Measurements from ENCODE around the gene TMEM170B.

Gene TMEM170B

DNA sequence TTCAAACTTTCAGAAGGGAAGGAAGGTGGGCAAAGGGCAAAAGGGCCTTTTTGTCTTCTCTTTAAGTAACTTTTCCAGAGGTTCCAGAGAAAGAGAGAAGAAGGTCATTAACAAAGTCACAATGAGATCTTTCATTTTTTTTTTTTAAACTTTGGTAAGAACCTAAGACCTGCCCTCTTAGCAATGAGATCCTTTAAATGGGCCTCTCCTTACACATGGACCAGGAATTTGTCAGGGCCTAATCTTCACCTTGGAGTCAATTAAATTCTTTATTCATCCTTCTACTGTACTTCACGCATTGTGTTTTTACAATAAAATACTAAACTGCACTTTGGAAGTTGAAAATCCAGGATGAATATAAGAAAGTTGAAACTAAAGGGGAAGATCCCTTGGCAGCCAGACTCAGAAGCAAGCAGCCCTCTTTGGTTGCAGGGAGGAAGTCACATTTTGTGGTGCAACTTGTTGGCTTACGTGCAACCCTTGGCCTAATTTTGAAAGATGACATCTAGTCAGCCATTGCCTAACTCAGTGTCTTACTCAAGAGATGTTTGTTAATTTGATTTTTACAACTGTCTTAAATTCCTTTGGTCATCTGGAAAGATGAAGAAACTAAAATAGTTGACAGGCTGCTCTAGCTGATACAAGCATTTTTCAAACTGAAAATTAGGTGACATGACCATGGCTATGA is 11.9 kb upstream of the TMEM170B start:
- no peak for DNase-seq
- no peak overlapping the region for H2AFZ ChIP-seq (ENCODE audit: low read length)

DNA sequence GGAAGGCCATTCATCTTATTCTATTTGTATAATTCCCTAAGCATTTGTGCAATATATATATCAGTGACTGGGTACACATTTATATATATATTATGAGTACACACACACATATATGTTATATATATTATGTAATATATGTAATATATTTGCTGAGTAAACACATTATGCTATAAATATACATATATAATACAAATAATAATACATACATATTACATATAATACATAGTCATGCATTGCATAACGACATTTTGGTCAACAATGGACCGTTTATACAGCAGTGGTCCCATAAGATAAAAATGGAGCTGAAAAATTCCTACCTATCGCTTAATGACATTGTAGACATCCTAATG is 11.4 kb upstream of the TMEM170B start:
- Histone ChIP-seq H3K4me3 (ENCODE audit: low read length) (no peak overlapping the region), H3K9me3 (replicated peaks; ENCODE audit: insufficient read depth, low read length) (no peaks in the 10 kb centered on the region), H3K9ac (ENCODE audit: low read length) (no peak overlapping the region), H4K20me1 (ENCODE audit: insufficient read depth, low read length) (no peaks in the 10 kb centered on the region), H3K4me2 (ENCODE audit: low read depth, low read length) (no peak overlapping the region), H3K9me2 (replicated peaks; ENCODE audit: insufficient read depth, low read length) (no peaks in the 10 kb centered on the region), H3K4me1 (ENCODE audit: low read length) (no peaks in the 10 kb centered on the region), H3K79me2 (ENCODE audit: low read length) (no peaks in the 10 kb centered on the region), H2AFZ (ENCODE audit: low read length) (no peak overlapping the region), H3K27me3 (replicated peaks; ENCODE audit: insufficient read depth, low read length) (no peaks in the 10 kb centered on the region), H3K36me3 (replicated peaks; ENCODE audit: insufficient read depth, low read length) (no peaks in the 10 kb centered on the region), H3K27ac (ENCODE audit: low read length) (no peak overlapping the region), H3F3A (ENCODE audit: insufficient read depth, low read length) (no peaks in the 10 kb centered on the region)
- no peak for TF ChIP-seq EZH2phosphoT487 (IDR thresholded peaks at IDR 0.05; ENCODE audit: low read length)
- TF ChIP-seq, protein P1, sequence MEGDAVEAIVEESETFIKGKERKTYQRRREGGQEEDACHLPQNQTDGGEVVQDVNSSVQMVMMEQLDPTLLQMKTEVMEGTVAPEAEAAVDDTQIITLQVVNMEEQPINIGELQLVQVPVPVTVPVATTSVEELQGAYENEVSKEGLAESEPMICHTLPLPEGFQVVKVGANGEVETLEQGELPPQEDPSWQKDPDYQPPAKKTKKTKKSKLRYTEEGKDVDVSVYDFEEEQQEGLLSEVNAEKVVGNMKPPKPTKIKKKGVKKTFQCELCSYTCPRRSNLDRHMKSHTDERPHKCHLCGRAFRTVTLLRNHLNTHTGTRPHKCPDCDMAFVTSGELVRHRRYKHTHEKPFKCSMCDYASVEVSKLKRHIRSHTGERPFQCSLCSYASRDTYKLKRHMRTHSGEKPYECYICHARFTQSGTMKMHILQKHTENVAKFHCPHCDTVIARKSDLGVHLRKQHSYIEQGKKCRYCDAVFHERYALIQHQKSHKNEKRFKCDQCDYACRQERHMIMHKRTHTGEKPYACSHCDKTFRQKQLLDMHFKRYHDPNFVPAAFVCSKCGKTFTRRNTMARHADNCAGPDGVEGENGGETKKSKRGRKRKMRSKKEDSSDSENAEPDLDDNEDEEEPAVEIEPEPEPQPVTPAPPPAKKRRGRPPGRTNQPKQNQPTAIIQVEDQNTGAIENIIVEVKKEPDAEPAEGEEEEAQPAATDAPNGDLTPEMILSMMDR (IDR thresholded peaks at IDR 0.05; ENCODE audit: low read length) = no peak
- TF ChIP-seq EZH2 (optimal IDR thresholded peaks at IDR 0.05; ENCODE audit: low read depth, low read length) = no peak
- DNase-seq = no peak

More for the DNA sequence above, 11.9 kb upstream of the TMEM170B start:
- Histone ChIP-seq H3K4me2 (ENCODE audit: low read depth, low read length) (no peak overlapping the region), H3K27ac (ENCODE audit: low read length) (no peak overlapping the region), H3K9ac (ENCODE audit: low read length) (no peak overlapping the region), H3K79me2 (ENCODE audit: low read length) (no peaks in the 10 kb centered on the region), H3K36me3 (replicated peaks; ENCODE audit: insufficient read depth, low read length) (no peaks in the 10 kb centered on the region), H3K9me2 (replicated peaks; ENCODE audit: insufficient read depth, low read length) (no peaks in the 10 kb centered on the region), H3K9me3 (replicated peaks; ENCODE audit: insufficient read depth, low read length) (no peaks in the 10 kb centered on the region), H3F3A (ENCODE audit: insufficient read depth, low read length) (no peaks in the 10 kb centered on the region), H3K27me3 (replicated peaks; ENCODE audit: insufficient read depth, low read length) (no peaks in the 10 kb centered on the region), H4K20me1 (ENCODE audit: insufficient read depth, low read length) (no peaks in the 10 kb centered on the region), H3K4me3 (ENCODE audit: low read length) (no peak overlapping the region), H3K4me1 (ENCODE audit: low read length) (no peaks in the 10 kb centered on the region)
- TF ChIP-seq EZH2 (optimal IDR thresholded peaks at IDR 0.05; ENCODE audit: low read depth, low read length) (no peak), EZH2phosphoT487 (IDR thresholded peaks at IDR 0.05; ENCODE audit: low read length) (no peak)
- TF ChIP-seq, protein P1 (IDR thresholded peaks at IDR 0.05; ENCODE audit: low read length) = no peak

DNA sequence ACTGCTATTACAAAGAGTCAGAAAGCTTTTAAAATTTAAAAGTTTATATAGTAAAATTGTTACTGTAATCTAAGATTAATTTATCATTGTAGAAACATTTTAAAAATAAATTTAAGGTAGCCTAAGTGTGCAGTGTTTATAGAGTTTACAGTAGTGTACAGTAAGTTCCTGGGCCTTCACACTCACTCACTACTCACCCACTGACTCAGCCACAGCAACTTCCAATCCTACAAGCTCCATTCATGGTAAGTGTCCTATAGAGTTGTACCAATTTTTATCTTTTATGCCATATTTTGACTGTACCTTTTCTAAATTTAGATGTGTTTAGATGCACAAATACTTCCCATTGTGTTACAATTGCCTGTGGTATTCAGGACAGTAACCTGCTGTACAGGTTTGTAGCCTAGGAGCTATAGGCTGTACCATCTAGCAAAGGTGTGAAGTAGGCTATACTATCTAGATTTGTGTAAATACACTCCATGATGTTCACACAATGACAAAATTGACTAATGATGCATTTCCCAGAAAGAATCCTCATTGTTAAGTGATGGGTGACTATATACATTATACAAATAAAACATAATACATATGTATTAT is 10.2 kb upstream of the TMEM170B start:
- Histone ChIP-seq H3K4me2 (ENCODE audit: low read depth, low read length) (no peak overlapping the region), H3K4me3 (ENCODE audit: low read length) (no peak overlapping the region), H3K79me2 (ENCODE audit: low read length) (no peaks in the 10 kb centered on the region), H3K9ac (ENCODE audit: low read length) (no peak overlapping the region), H3K36me3 (replicated peaks; ENCODE audit: insufficient read depth, low read length) (no peaks in the 10 kb centered on the region), H3K27me3 (replicated peaks; ENCODE audit: insufficient read depth, low read length) (no peaks in the 10 kb centered on the region), H3K4me1 (ENCODE audit: low read length) (no peaks in the 10 kb centered on the region), H3K9me3 (replicated peaks; ENCODE audit: insufficient read depth, low read length) (no peaks in the 10 kb centered on the region), H4K20me1 (ENCODE audit: insufficient read depth, low read length) (no peaks in the 10 kb centered on the region), H3K27ac (ENCODE audit: low read length) (no peak overlapping the region), H3K9me2 (replicated peaks; ENCODE audit: insufficient read depth, low read length) (no peaks in the 10 kb centered on the region), H3F3A (ENCODE audit: insufficient read depth, low read length) (no peaks in the 10 kb centered on the region), H2AFZ (ENCODE audit: low read length) (no peak overlapping the region)
- DNase-seq = no peak
- no peak for TF ChIP-seq EZH2phosphoT487 (IDR thresholded peaks at IDR 0.05; ENCODE audit: low read length)
- TF ChIP-seq, protein P1 (IDR thresholded peaks at IDR 0.05; ENCODE audit: low read length) = no peak
- TF ChIP-seq EZH2 (optimal IDR thresholded peaks at IDR 0.05; ENCODE audit: low read depth, low read length) = no peak
